H1 (cell line): Measurements from ENCODE around the gene ATP11A. TPM values are rescaled to one million over a fixed set of nuclear protein-coding genes. Genes with fewer than 3 reads are reported as not detected.

Source experiments
- CTCF ChIA-PET: fragments of 300-600 bp; sonication (Branson Sonifier 250); formaldehyde crosslinking; loops from one replicate; lab custom pipeline; 2021; ENCODE audit not compliant: partially characterized antibody; lab: Charles Lee
- POLR2A ChIA-PET: fragments of 300-600 bp; sonication (Branson Sonifier 250); formaldehyde crosslinking; loops from one replicate; lab custom pipeline; 2021; ENCODE audit warnings: inconsistent platforms; ENCODE audit not compliant: partially characterized antibody; lab: Charles Lee
- DNase-seq, 2 experiments: peaks; one replicate each; pipeline versions ENCODE4 v3.0.0 to v3.0.0-alpha.2; 2010 to 2022; ENCODE audit warnings: low spot score in 2 of 2, low read depth in 1 of 2, mixed read lengths in 1 of 2
- FAIRE-seq: peaks from 2 replicates; lab custom pipeline; 2011; peaks lifted over from hg19 to GRCh38; lab: Jason Lieb, UNC
- H2AFZ ChIP-seq: 2 replicates; pipeline ENCODE4 v1.8.1; 2012; ENCODE audit warnings: low read length, inconsistent platforms
- H2AK5ac ChIP-seq: 2 replicates; pipeline ENCODE4 v1.6.1; 2013; ENCODE audit warnings: low read depth, low read length
- H2BK120ac ChIP-seq: replicated peaks from 2 replicates; pipeline ENCODE3; 2013; ENCODE audit warnings: low read depth, low read length, inconsistent platforms
- H2BK12ac ChIP-seq: 2 replicates; pipeline ENCODE4 v1.6.1; 2013; ENCODE audit warnings: low read depth, low read length
- H2BK15ac ChIP-seq: 2 replicates; pipeline ENCODE4 v1.6.1; 2013; ENCODE audit warnings: low read length
- H2BK20ac ChIP-seq: 2 replicates; pipeline ENCODE4 v1.6.1; 2013; ENCODE audit warnings: low read length
- H2BK5ac ChIP-seq: 2 replicates; pipeline ENCODE4 v1.6.1; 2013; ENCODE audit warnings: low read depth, low read length
- H3K14ac ChIP-seq: 2 replicates; pipeline ENCODE4 v1.6.1; 2013; ENCODE audit warnings: inconsistent platforms; ENCODE audit not compliant: insufficient read length
- H3K18ac ChIP-seq: 2 replicates; pipeline ENCODE4 v1.6.1; 2013; ENCODE audit warnings: low read length; ENCODE audit errors: extremely low read depth
- H3K23ac ChIP-seq: 2 replicates; pipeline ENCODE4 v1.6.1; 2013; ENCODE audit warnings: inconsistent platforms; ENCODE audit not compliant: insufficient read length
- H3K23me2 ChIP-seq: 2 replicates; pipeline ENCODE4 v1.6.1; 2013; ENCODE audit warnings: low read depth, low read length
- H3K27ac ChIP-seq: 2 replicates; pipeline ENCODE4 v1.6.1; 2011; ENCODE audit warnings: low read depth, low read length, inconsistent platforms
- H3K27me3 ChIP-seq, 4 experiments: replicated peaks in 1 of 4; 1 replicate in 1 of 4; 2 replicates in 3 of 4; pipeline versions ENCODE4 v1.6.1 to v1.8.1; 2011 to 2013; ENCODE audit warnings: low read length in 3 of 4, mild to moderate bottlenecking in 3 of 4, inconsistent platforms in 2 of 4, mixed read lengths in 2 of 4, moderate library complexity in 1 of 4; ENCODE audit not compliant: control insufficient read depth in 3 of 4, insufficient read depth in 3 of 4; ENCODE audit errors: extremely low read depth in 1 of 4
- H3K36me3 ChIP-seq, 4 experiments: 2 replicates each; pipeline versions ENCODE4 v1.6.1 to v1.8.1; 2011 to 2013; ENCODE audit warnings: mild to moderate bottlenecking in 4 of 4, low read length in 3 of 4, moderate library complexity in 2 of 4, control low read depth in 1 of 4, inconsistent platforms in 1 of 4; ENCODE audit not compliant: insufficient read depth in 4 of 4, control insufficient read depth in 2 of 4
- H3K4ac ChIP-seq: replicated peaks from 2 replicates; pipeline ENCODE3; 2013; ENCODE audit warnings: low read length, low read depth, mixed read lengths, inconsistent platforms; ENCODE audit not compliant: insufficient read length
- H3K4me1 ChIP-seq, 4 experiments: replicated peaks in 1 of 4; 1 replicate in 1 of 4; 2 replicates in 3 of 4; pipeline versions ENCODE4 v1.6.1 to v1.8.1; 2011 to 2013; ENCODE audit warnings: low read length in 3 of 4, inconsistent platforms in 2 of 4, mixed read lengths in 1 of 4; ENCODE audit not compliant: insufficient read depth in 4 of 4, control insufficient read depth in 3 of 4
- H3K4me2 ChIP-seq, 2 experiments: 2 replicates each; pipeline versions ENCODE4 v1.6.1 to v1.8.1; 2011 to 2013; ENCODE audit warnings: low read depth in 2 of 2, low read length in 2 of 2, control low read depth in 1 of 2, inconsistent platforms in 1 of 2, mild to moderate bottlenecking in 1 of 2; ENCODE audit not compliant: insufficient read depth in 1 of 2
- H3K4me3 ChIP-seq, 4 experiments: fragments of 200-600, 300-600 bp in 1 of 4; sonication (generic), shearing (Covaris generic), sonication (Bioruptor Twin) in 1 of 4; 2 replicates each; pipeline versions ENCODE4 v1.5.1 to v1.8.1; 2011 to 2016; ENCODE audit warnings: low read length in 4 of 4, low read depth in 3 of 4, control low read depth in 2 of 4, inconsistent platforms in 2 of 4, mild to moderate bottlenecking in 2 of 4, mixed read lengths in 1 of 4, moderate library complexity in 1 of 4; ENCODE audit not compliant: insufficient read depth in 2 of 4; ENCODE audit errors: extremely low read depth in 1 of 4
- H3K56ac ChIP-seq: replicated peaks from 2 replicates; pipeline ENCODE3; 2013; ENCODE audit warnings: low read depth, mild to moderate bottlenecking, mixed read lengths, low read length, inconsistent platforms; ENCODE audit not compliant: insufficient read length
- H3K79me1 ChIP-seq: 2 replicates; pipeline ENCODE4 v1.6.1; 2013; ENCODE audit warnings: low read depth, low read length, control low read depth
- H3K79me2 ChIP-seq, 2 experiments: 2 replicates each; pipeline versions ENCODE4 v1.6.1 to v1.8.1; 2012 to 2013; ENCODE audit warnings: low read length in 2 of 2, mild to moderate bottlenecking in 2 of 2, inconsistent platforms in 1 of 2; ENCODE audit not compliant: insufficient read depth in 2 of 2, control insufficient read depth in 1 of 2
- H3K9ac ChIP-seq, 4 experiments: replicated peaks in 1 of 4; 1 replicate in 1 of 4; 2 replicates in 3 of 4; pipeline versions ENCODE4 v1.6.1 to v1.8.1; 2011 to 2013; ENCODE audit warnings: low read depth in 3 of 4, low read length in 3 of 4, control low read depth in 2 of 4, mild to moderate bottlenecking in 2 of 4, moderate library complexity in 2 of 4, inconsistent platforms in 1 of 4; ENCODE audit errors: extremely low read depth in 1 of 4
- H3K9me3 ChIP-seq, 2 experiments: 2 replicates each; pipeline versions ENCODE4 v1.6.1 to v1.8.1; 2012 to 2013; ENCODE audit warnings: mild to moderate bottlenecking in 2 of 2, moderate library complexity in 2 of 2, control low read depth in 1 of 2, inconsistent platforms in 1 of 2, low read depth in 1 of 2, low read length in 1 of 2, mixed read lengths in 1 of 2; ENCODE audit not compliant: insufficient read depth in 2 of 2
- H4K20me1 ChIP-seq, 2 experiments: replicated peaks in 1 of 2; 2 replicates each; pipeline versions ENCODE3 to v1.8.1; 2011 to 2013; ENCODE audit warnings: inconsistent platforms in 2 of 2, low read length in 2 of 2, mild to moderate bottlenecking in 1 of 2; ENCODE audit not compliant: insufficient read depth in 2 of 2, control insufficient read depth in 1 of 2
- H4K5ac ChIP-seq: 2 replicates; pipeline ENCODE4 v1.6.1; 2013; ENCODE audit warnings: low read length, low read depth, mixed read lengths, inconsistent platforms; ENCODE audit not compliant: insufficient read length
- H4K8ac ChIP-seq: 2 replicates; pipeline ENCODE4 v1.8.0; 2013; ENCODE audit warnings: mild to moderate bottlenecking, moderate library complexity, low read length, inconsistent platforms; ENCODE audit not compliant: insufficient read depth; ENCODE audit errors: extremely low read depth
- H4K91ac ChIP-seq: replicated peaks from 2 replicates; pipeline ENCODE3; 2013; ENCODE audit warnings: low read length, mixed read lengths, inconsistent platforms; ENCODE audit not compliant: insufficient read length
- CBX8 ChIP-seq: fragments of 300-800, 300-1000 bp; sonication (generic); IDR thresholded peaks from 2 replicates; pipeline ENCODE4 v1.7.1; 2016; ENCODE audit warnings: low read depth, low read length, borderline replicate concordance
- CHD2 ChIP-seq: IDR thresholded peaks from 2 replicates; pipeline ENCODE4 v1.6.1; 2012; ENCODE audit warnings: low read length, improper control_type of control experiment
- CREB1 ChIP-seq: IDR thresholded peaks from 2 replicates; pipeline ENCODE4 v1.6.1; 2012; ENCODE audit warnings: inconsistent platforms
- HDAC6 ChIP-seq: IDR thresholded peaks from one replicate; pipeline ENCODE4 v1.7.1; 2012; ENCODE audit warnings: low read depth, mild to moderate bottlenecking, inconsistent platforms, low read length, moderate library complexity
- KDM1A ChIP-seq: fragments of 200-600, 300-600 bp; sonication (generic); IDR thresholded peaks from 2 replicates; pipeline ENCODE4 v1.7.1; 2016; ENCODE audit warnings: mild to moderate bottlenecking, low read length, borderline replicate concordance
- NANOG ChIP-seq: IDR thresholded peaks from 2 replicates; pipeline ENCODE4 v1.6.1; 2011; ENCODE audit warnings: low read length, low read depth, mild to moderate bottlenecking, inconsistent platforms; ENCODE audit not compliant: insufficient read depth, poor library complexity, severe bottlenecking
- NRF1 ChIP-seq: IDR thresholded peaks from 2 replicates; pipeline ENCODE4 v1.6.1; 2011; ENCODE audit warnings: mild to moderate bottlenecking, low read depth, low read length, improper control_type of control experiment
- PHF8 ChIP-seq: fragments of 200-600 bp; sonication (generic); conservative IDR thresholded peaks from 2 replicates; pipeline ENCODE4 v1.7.1; 2012; ENCODE audit warnings: low read depth, mild to moderate bottlenecking, inconsistent platforms, low read length, moderate library complexity
- RAD21 ChIP-seq, 2 experiments: IDR thresholded peaks in 1 of 2; conservative IDR thresholded peaks in 1 of 2; 2 replicates each; pipeline ENCODE4 v1.6.1; 2011; ENCODE audit warnings: low read depth in 2 of 2, low read length in 2 of 2, improper control_type of control experiment in 1 of 2, inconsistent platforms in 1 of 2, mild to moderate bottlenecking in 1 of 2, moderate library complexity in 1 of 2
- RBBP5 ChIP-seq: IDR thresholded peaks from 2 replicates; pipeline ENCODE4 v1.7.1; 2012; ENCODE audit warnings: low read depth, mild to moderate bottlenecking, inconsistent platforms, low read length, moderate library complexity, borderline replicate concordance
- WGBS, 2 experiments: shearing (Covaris generic) in 1 of 2; methylation state at CpG; one replicate each; pipeline versions ENCODE4 v1.1.6 to v1.1.7; 2013 to 2015; ENCODE audit warnings: low lambda C conversion rate in 2 of 2, mixed read lengths in 2 of 2, inconsistent platforms in 1 of 2, low coverage in 1 of 2, missing lambda C conversion rate in 1 of 2; ENCODE audit not compliant: insufficient replicate concordance in 2 of 2, insufficient coverage in 1 of 2, insufficient read length in 1 of 2; ENCODE audit errors: extremely low coverage in 1 of 2, missing lambda C conversion rate in 1 of 2; 5-methylcytosine and 5-hydroxymethylcytosine counted together
- polyA plus RNA-seq, 7 experiments: library from polyadenylated mRNA; depleted of rRNA in 3 of 7; stranded (reverse) in 5 of 7; unstranded in 2 of 7; fragments of >200 nt in 5 of 7; fragments of 200-250 nt in 2 of 7; gene quantifications; 1 replicate in 5 of 7; 2 replicates in 1 of 7; 4 replicates in 1 of 7; pipeline versions ENCODE4 v1.2.1 to v1.2.3, GENCODE V29; 2011 to 2013; ENCODE audit warnings: missing spikeins in 2 of 7, mixed read lengths in 2 of 7
- total RNA-seq: library from RNA; stranded (reverse); fragmentation: NEBNext Ultra II Directional; extraction: Animal tissue kit (Norgen Biotek cat#: 25700); gene quantifications from 2 replicates; pipeline ENCODE4 v1.2.1, GENCODE V29; 2021

The ATP11A gene
- total and polyA plus RNA-seq, 2 of the 8 experiments (the other 6 are each of a cell fraction or from before 2014, with no cell fraction given) = 28.8 to 72.9 TPM

GRCh38 chr13:112675366-112675756 is 14.5 kb upstream of the ATP11A start:
- no peak overlapping the region for H4K5ac ChIP-seq
- FAIRE-seq = no peak
- TF ChIP-seq CHD2 (no peak), NRF1 (no peak), CREB1 (no peak), CBX8 (no peak), RBBP5 (no peak), PHF8 (no peak), HDAC6 (no peak), NANOG (no peak), RAD21 (IDR thresholded peaks at IDR 0.05 in 1 of 2, conservative IDR thresholded peaks at IDR 0.05 in 1 of 2; ENCODE audit: low read depth in 2 of 2, low read length in 2 of 2) (no peak), KDM1A (no peak)

More at GRCh38 chr13:112675366-112675756, 14.5 kb upstream of the ATP11A start:
- no peak overlapping the region for H3K27ac ChIP-seq
- no peaks in the 10 kb centered on the region for H3K36me3 ChIP-seq
- no peak overlapping the region for H3K18ac ChIP-seq
- H4K91ac ChIP-seq = no peak overlapping the region
- no peak overlapping the region for H2BK20ac ChIP-seq
- no peak overlapping the region for H2BK12ac ChIP-seq
- H3K14ac ChIP-seq = no peak overlapping the region
- H3K4me3 ChIP-seq = no peak overlapping the region
- peaks cover 0 to 7% (median 1%) of the 10 kb centered on the region in 4 experiments; a peak in 2 of 7 replicates for H3K4me1 ChIP-seq
- no peaks in the 10 kb centered on the region for H3K23me2 ChIP-seq
- H2BK5ac ChIP-seq = no peak overlapping the region
- ChIA-PET POLR2A (interaction anchor here (0.9 kb wide), 1 partner anchor 17 kb away, joined by 3 read pairs; no protein-coding TSS in a partner anchor), CTCF (interaction anchor here (1.2 kb wide), 1 partner anchor 37 kb away, joined by 4 read pairs; no protein-coding TSS in a partner anchor)
- H2BK120ac ChIP-seq = no peak overlapping the region
- H3K9ac ChIP-seq = no peak overlapping the region
- peaks cover 0 to 4% (median 0%) of the 10 kb centered on the region in 4 experiments; a peak in 2 of 7 replicates for H3K27me3 ChIP-seq
- H2AK5ac ChIP-seq = no peak overlapping the region
- no peaks in the 10 kb centered on the region for H3K79me1 ChIP-seq
- H2AFZ ChIP-seq = no peak overlapping the region
- no peak overlapping the region for H2BK15ac ChIP-seq
- H4K8ac ChIP-seq = no peak overlapping the region
- no peak overlapping the region for H3K4ac ChIP-seq
- WGBS, 2 experiments = 88% methylated on average over 7 of the region's 7 CpGs; no CpG with 5 or more reads in 1 of the 2 experiments
- no peaks in the 10 kb centered on the region for H4K20me1 ChIP-seq
- H3K9me3 ChIP-seq = peaks cover 0 to 7% of the 10 kb centered on the region in 2 experiments; a peak in 1 of 4 replicates
- H3K23ac ChIP-seq = no peak overlapping the region
- no peaks in the 10 kb centered on the region for H3K79me2 ChIP-seq
- DNase-seq = peak in 1 of 2 experiments; percentile 28
- no peak overlapping the region for H3K4me2 ChIP-seq
- H3K56ac ChIP-seq = no peak overlapping the region
